Erythroblast (primary cell): ENCODE measurements around the gene LTA.

Experiments used
- DNase-seq, 2 experiments: peaks; one replicate each; lab custom pipeline; 2025; lab: John Stamatoyannopoulos, UW
- GATA1 ChIP-seq: IDR thresholded peaks from 2 replicates; pipeline ENCODE4 v1.6.1; 2011; ENCODE audit warnings: low read depth, mild to moderate bottlenecking, control low read depth, low read length, moderate library complexity
- POLR2A ChIP-seq: IDR thresholded peaks from 2 replicates; pipeline ENCODE4 v1.6.1; 2011; ENCODE audit warnings: mild to moderate bottlenecking, low read length

The LTA gene

DNA sequence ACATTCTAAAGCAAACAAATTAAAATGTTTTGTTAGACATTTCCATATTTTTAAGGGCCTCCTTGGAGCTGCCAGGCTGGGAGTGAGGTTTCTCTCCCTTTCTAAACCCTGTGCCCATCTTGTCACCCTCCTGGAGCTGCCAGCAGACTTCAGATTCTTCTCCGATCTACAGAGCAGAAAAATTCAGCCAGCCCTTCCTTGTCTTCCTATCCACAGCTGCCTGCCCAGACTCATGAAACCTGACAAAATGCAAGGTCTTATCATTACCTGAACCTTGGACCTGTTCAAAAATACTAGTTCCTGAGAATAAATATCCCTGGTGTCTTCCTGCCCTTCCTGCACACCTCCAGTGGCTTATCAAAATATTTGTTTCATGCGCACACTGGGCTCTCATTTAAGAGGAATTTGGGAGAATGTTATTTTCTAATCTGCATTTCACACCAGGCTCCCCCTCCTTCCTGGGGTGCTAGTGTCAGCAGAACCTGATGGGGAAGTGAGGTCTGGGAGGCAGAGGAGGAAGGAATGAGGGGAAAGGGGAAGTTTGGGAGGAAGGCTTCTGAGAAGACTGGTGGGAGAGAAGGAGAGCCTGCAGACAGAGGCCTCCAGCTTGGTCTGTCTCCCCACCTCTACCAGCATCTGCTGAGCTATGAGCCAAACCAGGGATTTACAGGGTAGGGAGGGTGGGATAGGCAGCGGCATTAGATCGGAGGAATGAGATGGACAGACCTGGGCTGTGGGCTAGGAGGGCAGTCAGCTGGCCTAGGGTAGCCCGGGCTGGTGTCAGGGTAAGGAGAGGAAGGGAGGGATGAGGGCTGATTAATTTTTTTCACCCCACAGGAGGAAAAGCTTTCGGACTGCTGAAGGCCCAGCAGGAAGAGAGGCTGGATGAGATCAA, 42.8 kb downstream of the LTA start, which contains the start of gene AIF1:
Gene AIF1 (plus strand): TSS at position 551 of the 895 bp plus-strand sequence. CDS start 96 bp downstream, at position 647.
- TF ChIP-seq POLR2A (no peak), GATA1 (no peak)
- DNase-seq: no peak

DNA sequence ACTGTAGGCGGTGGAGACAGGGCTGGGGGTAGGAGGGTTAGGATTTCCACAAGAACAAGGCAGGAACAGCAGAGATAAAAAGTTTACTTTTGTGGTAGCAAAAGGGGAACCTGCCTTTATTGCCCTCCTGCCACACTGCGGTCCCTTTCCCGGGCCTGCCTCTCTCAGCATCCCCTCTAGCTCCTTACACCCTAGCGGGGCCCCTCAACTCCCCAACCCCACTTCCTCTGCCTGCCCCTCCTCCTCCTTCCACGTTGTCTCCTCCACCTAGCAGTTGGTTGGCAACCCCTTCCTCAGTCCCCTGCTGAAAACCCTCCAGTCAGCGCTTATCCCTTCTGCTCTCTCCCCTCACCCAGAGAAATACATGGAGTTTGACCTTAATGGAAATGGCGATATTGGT, 43.7 kb downstream of the LTA start:
- TF ChIP-seq GATA1: no peak
- no peak for TF ChIP-seq POLR2A
- DNase-seq: no peak

DNA sequence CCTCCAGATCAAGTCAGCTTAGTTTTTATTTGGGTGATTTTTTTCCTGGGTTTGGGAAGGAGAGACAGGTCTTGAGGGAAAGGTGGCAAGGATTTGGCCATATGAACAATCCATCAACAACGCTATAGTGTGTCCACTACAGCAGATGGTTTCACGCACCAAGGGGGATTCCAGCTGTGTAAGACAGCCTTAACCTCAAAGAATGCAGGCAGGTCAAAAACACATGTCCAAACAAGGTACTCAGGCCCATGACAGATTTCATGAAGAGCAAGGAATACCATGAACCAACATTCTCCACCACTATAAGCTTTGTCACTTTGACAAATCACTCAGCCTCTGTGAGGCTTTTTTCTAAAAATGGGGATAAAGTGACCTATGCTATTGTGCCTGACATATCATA, 44.9 kb downstream of the LTA start:
- no peak for DNase-seq
- TF ChIP-seq GATA1: no peak
- TF ChIP-seq POLR2A: no peak

DNA sequence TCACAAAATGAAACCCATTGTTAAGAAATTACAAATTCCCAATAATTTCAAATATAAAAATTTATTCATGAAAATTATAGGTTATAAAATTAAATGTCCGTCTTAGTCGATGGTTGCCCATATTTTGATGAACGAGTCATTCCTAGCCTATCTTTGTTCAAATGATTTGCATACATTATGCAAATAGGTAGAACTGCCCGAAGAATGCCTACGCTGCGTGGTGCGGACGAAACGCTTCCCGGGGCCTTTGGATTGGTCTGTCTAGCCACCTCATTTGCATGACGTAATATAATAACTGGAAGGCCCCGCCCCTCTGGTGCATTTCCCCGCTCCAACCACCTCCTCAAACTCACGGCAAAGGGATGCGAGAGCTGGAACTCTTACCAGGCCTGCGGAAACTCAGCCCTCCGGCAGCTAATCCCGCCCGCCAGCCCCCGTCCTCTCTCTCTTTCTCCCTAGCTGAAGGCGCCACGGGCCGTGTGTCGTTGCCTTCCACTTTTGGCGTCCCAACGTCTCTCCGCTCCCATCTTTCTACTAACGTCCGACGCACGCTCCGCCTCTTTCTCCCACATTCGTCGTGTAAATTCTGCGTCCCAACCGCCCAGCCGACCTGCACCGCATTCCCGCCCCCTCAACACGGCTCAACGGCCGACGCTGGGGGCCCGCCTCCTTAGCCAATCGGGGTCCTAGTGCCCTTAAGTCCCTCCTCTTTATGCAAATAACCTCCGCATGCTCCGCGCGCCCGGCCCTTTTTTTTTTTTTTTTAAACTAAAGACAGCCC, 47.9 kb downstream of the LTA start:
- DNase-seq: peak; percentile 99 to 100
- TF ChIP-seq POLR2A (peak; percentile 98), GATA1 (no peak)

DNA sequence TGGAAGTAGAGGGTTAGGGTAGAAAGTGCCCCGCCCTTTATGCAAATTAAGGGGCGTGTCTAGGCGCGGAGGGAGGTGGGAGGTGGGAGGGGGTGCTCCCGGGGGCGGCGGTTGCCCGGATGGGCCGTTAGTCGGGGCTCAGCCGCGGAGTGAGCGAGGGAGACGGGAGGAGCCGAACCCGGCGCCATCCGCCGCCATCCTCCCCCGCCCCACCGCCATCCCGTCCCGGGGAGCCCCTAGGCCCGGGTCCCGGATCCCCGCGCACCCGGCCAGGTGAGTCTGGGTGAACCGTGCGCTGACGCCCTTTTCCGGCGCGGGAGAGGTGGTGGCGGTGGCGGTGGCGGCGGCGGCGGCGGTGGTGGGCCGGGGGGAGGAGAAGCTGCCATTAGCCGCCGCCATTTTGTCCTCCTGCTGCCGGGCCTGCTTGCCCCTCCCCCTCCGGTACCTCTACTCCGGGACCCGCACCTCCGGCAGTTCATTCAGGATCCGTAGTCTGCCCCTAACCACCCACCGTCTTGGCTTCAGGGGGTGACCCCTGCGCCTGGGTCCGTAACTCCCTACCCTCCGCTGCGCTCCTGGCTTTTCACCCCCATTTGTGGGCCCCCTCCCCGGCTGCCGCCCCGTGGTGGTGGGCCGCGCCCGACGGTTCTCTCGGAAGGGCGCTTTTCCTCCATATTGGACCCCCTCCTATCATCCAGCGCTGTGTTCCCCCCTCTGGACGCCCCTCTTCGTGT, 48.7 kb downstream of the LTA start, which contains the start of gene PRRC2A:
Gene PRRC2A (plus strand): TSS at position 130 of the 734 bp plus-strand sequence. CDS start 2,075 bp downstream, outside the sequence.
- peak; percentile 92 to 93 for DNase-seq
- TF ChIP-seq GATA1 (no peak), POLR2A (no peak)

DNA sequence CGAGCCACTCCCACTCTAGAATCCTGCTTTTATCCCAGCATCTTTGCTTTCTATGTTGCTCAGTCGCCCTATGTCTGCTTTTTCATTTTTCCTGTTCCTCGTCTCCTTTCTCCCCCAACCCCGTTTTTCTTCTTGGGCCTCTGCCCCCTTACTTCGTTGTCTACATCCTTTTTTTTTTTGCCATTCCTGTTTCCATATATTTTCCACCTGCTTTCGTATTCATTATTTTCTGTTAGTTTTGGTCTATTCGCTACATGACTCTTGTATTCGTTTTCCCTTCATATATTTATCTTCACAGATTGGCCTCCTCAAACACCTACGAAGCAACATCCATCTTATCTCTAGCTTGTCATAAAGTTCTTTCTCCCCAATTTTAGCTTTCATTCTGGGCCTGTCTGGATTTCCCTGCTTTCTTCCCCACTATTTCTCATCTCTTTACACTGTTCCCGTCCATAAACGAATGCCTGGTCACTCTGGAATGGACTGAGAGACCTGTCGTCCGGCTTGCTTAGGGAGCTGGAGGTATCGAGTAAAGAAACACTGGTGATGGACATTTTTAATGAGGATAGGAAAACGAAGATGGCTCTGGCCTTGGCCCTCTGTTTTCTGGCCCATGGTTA, 49.3 kb downstream of the LTA start:
- DNase-seq: peak; percentile 40 to 62
- TF ChIP-seq POLR2A (no peak), GATA1 (no peak)

DNA sequence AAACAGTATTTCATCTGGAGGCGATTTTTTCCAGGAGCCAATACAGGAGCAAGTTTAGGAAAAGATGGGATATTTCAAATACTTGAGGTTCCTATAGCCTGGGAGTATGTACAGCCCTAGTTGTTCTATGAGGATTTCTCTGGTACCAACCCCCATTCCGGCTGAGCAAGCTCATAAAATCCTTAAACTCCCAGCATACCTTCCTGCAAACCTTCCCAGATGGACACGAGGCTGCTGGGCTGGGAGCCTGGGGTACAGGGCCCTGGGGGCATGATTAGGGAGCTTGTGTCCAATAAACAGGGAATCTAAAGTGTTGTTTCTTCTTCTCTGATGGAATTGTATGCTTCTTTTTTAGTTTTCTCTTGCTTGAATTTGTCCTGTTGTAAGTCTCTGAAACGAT, 49.9 kb downstream of the LTA start:
- TF ChIP-seq POLR2A: no peak
- no peak for TF ChIP-seq GATA1
- peak in 1 of 2 experiments; percentile 35 for DNase-seq

DNA sequence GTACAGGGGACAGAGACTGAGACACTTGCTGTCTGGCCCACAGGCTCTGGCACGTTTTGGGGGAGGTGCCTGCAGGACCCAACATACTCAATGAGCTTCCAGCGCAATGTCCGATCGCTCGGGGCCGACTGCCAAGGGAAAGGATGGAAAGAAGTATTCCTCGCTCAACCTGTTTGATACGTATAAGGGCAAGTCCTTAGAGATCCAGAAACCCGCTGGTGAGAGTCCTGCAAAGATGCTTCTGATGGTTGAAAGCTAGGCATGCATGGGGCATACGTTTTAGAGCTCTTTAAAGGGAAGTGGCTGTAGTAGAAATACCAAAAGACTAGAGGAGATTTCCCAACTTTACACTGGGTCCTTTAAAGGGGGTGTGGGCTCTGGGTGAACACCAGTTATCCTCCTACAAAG, 50.6 kb downstream of the LTA start:
- no peak for DNase-seq
- TF ChIP-seq POLR2A (no peak), GATA1 (no peak)
